HEK293T (cell line): Measurements from ENCODE around the gene PALMD.

Source experiments
- CTCF ChIA-PET: fragments of 350-600 bp; formaldehyde crosslinking; extraction: SDS; loops from one replicate; lab custom pipeline; 2021; ENCODE audit warnings: antibody characterized with exemption, inconsistent platforms; lab: Yijun Ruan, JAX
- POLR2A ChIA-PET: fragments of 350-600 bp; formaldehyde crosslinking; extraction: SDS; loops from one replicate; lab custom pipeline; 2020; ENCODE audit warnings: antibody characterized with exemption, inconsistent platforms; lab: Yijun Ruan, JAX
- DNase-seq: peaks from one replicate; pipeline ENCODE4 v3.0.0; 2012; ENCODE audit warnings: mixed read lengths; ENCODE audit errors: extremely low spot score
- ARNT ChIP-seq: fragments of 450-650 bp; IDR thresholded peaks from 2 replicates; pipeline ENCODE4 v1.6.1; 2017; ENCODE audit warnings: mild to moderate bottlenecking
- BHLHE40 ChIP-seq: fragments of 450-650 bp; IDR thresholded peaks from 2 replicates; pipeline ENCODE4 v1.6.1; 2016; ENCODE audit warnings: mild to moderate bottlenecking, moderate library complexity, borderline replicate concordance
- CTBP1 ChIP-seq: fragments of 450-650 bp; IDR thresholded peaks from 2 replicates; pipeline ENCODE4 v1.6.1; 2016; ENCODE audit warnings: borderline replicate concordance
- ELF4 ChIP-seq: fragments of 450-650 bp; IDR thresholded peaks from 2 replicates; pipeline ENCODE4 v1.6.1; 2017; ENCODE audit warnings: antibody characterized with exemption
- FOXA1 ChIP-seq: fragments of 450-650 bp; IDR thresholded peaks from 2 replicates; pipeline ENCODE4 v1.6.1; 2016; ENCODE audit warnings: mild to moderate bottlenecking
- FOXK2 ChIP-seq: fragments of 450-650 bp; IDR thresholded peaks from 2 replicates; pipeline ENCODE4 v1.6.1; 2016; ENCODE audit warnings: mild to moderate bottlenecking
- FOXM1 ChIP-seq: fragments of 450-650 bp; IDR thresholded peaks from 2 replicates; pipeline ENCODE4 v1.6.1; 2017; ENCODE audit warnings: mild to moderate bottlenecking, borderline replicate concordance
- HDGF ChIP-seq: fragments of 450-650 bp; IDR thresholded peaks from 2 replicates; pipeline ENCODE4 v1.6.1; 2017; ENCODE audit warnings: antibody characterized with exemption, borderline replicate concordance
- L3MBTL2 ChIP-seq: fragments of 450-650 bp; conservative IDR thresholded peaks from 2 replicates; pipeline ENCODE4 v1.6.1; 2016; ENCODE audit warnings: mild to moderate bottlenecking
- LEF1 ChIP-seq: fragments of 450-650 bp; IDR thresholded peaks from 2 replicates; pipeline ENCODE4 v1.6.1; 2017; ENCODE audit warnings: mild to moderate bottlenecking, borderline replicate concordance
- NFRKB ChIP-seq: fragments of 450-650 bp; IDR thresholded peaks from 2 replicates; pipeline ENCODE4 v1.6.1; 2016; ENCODE audit warnings: mild to moderate bottlenecking, moderate library complexity
- PKNOX1 ChIP-seq: fragments of 450-650 bp; IDR thresholded peaks from 2 replicates; pipeline ENCODE4 v1.6.1; 2016
- SP1 ChIP-seq: fragments of 450-650 bp; IDR thresholded peaks from 2 replicates; pipeline ENCODE4 v1.6.1; 2017
- SUZ12 ChIP-seq: fragments of 450-650 bp; IDR thresholded peaks from 2 replicates; pipeline ENCODE4 v1.6.1; 2016; ENCODE audit warnings: mild to moderate bottlenecking
- TARDBP ChIP-seq: fragments of 450-650 bp; IDR thresholded peaks from 2 replicates; pipeline ENCODE4 v1.6.1; 2016
- ZNF384 ChIP-seq: fragments of 450-650 bp; IDR thresholded peaks from 2 replicates; pipeline ENCODE4 v1.6.1; 2016

The PALMD gene

GRCh38 chr1:99613716-99614115 is 32.2 kb upstream of the PALMD start:
- TF ChIP-seq FOXK2 = no peak
- TF ChIP-seq FOXA1 = no peak
- TF ChIP-seq ARNT = no peak
- TF ChIP-seq TARDBP = no peak
- no peak for TF ChIP-seq CTBP1
- no peak for TF ChIP-seq ZNF384
- no peak for TF ChIP-seq SUZ12
- TF ChIP-seq ELF4 = no peak
- no peak for TF ChIP-seq LEF1
- no peak for TF ChIP-seq L3MBTL2
- no peak for TF ChIP-seq FOXM1
- TF ChIP-seq NFRKB = no peak
- TF ChIP-seq HDGF = no peak
- no peak for TF ChIP-seq SP1
- CTCF ChIA-PET = no interaction called here

GRCh38 chr1:99614728-99615127 is 31.2 kb upstream of the PALMD start:
- DNase-seq = no peak
- POLR2A ChIA-PET = interaction anchor here (0.6 kb wide), 1 partner anchor 44 kb away, joined by 3 read pairs; no protein-coding TSS in a partner anchor
- CTCF ChIA-PET = interaction anchor here (0.6 kb wide), 1 partner anchor 554 kb away, joined by 4 read pairs; no protein-coding TSS in a partner anchor
- TF ChIP-seq ELF4 (no peak), BHLHE40 (no peak), FOXA1 (no peak), TARDBP (no peak), FOXK2 (no peak)

More at GRCh38 chr1:99613716-99614115, 32.2 kb upstream of the PALMD start:
- POLR2A ChIA-PET = no interaction called here
- no peak for DNase-seq

GRCh38 chr1:99619583-99619982 is 26.3 kb upstream of the PALMD start:
- ChIA-PET POLR2A (no interaction called here), CTCF (interaction anchor here (0.6 kb wide), 1 partner anchor 87 kb away, joined by 3 read pairs; no protein-coding TSS in a partner anchor)
- TF ChIP-seq HDGF (no peak), NFRKB (no peak), ELF4 (no peak), TARDBP (no peak), CTBP1 (no peak), SP1 (no peak), L3MBTL2 (no peak), ARNT (no peak), LEF1 (no peak), SUZ12 (no peak)
- DNase-seq = no peak

GRCh38 chr1:99621340-99621901 is 24.5 kb upstream of the PALMD start:
- no peak for TF ChIP-seq ELF4
- TF ChIP-seq BHLHE40 = no peak
- TF ChIP-seq PKNOX1 = no peak
- TF ChIP-seq ARNT = no peak
- no peak for TF ChIP-seq HDGF
- no peak for TF ChIP-seq SP1
- TF ChIP-seq L3MBTL2 = no peak
- TF ChIP-seq FOXM1 = no peak
- TF ChIP-seq CTBP1 = no peak
- TF ChIP-seq LEF1 = no peak
- TF ChIP-seq NFRKB = no peak
- TF ChIP-seq SUZ12 = no peak
- no peak for TF ChIP-seq TARDBP
- DNase-seq = no peak
- POLR2A ChIA-PET = no interaction called here
- CTCF ChIA-PET = no interaction called here

- ChIA-PET CTCF (no interaction called here), POLR2A (no interaction called here)
- no peak for DNase-seq
- no peak for TF ChIP-seq FOXK2
- TF ChIP-seq TARDBP = no peak
- no peak for TF ChIP-seq FOXM1
- no peak for TF ChIP-seq PKNOX1
- no peak for TF ChIP-seq L3MBTL2
- TF ChIP-seq CTBP1 = no peak
- no peak for TF ChIP-seq SUZ12
- no peak for TF ChIP-seq HDGF
- no peak for TF ChIP-seq LEF1
- TF ChIP-seq NFRKB = no peak
- TF ChIP-seq ARNT = no peak
- TF ChIP-seq ZNF384 = no peak
- TF ChIP-seq ELF4 = no peak
- no peak for TF ChIP-seq SP1
Observed at GRCh38 chr1:99622702-99623347, 23.1 kb upstream of the PALMD start.

GRCh38 chr1:99623554-99623953 is 22.4 kb upstream of the PALMD start:
- no peak for DNase-seq
- TF ChIP-seq PKNOX1 (no peak), SUZ12 (no peak), FOXA1 (no peak), NFRKB (no peak), CTBP1 (no peak), ARNT (no peak), SP1 (no peak), LEF1 (no peak), BHLHE40 (no peak), ZNF384 (no peak), L3MBTL2 (no peak), ELF4 (no peak), FOXK2 (no peak), HDGF (no peak), TARDBP (no peak), FOXM1 (no peak)
- ChIA-PET POLR2A (no interaction called here), CTCF (interaction anchor here (0.6 kb wide), 1 partner anchor 881 kb away, joined by 3 read pairs; no protein-coding TSS in a partner anchor)
